ENCODE measurements around the gene TEKTIP1. TPM values are rescaled to one million over a fixed set of nuclear protein-coding genes. Genes with fewer than 3 reads are reported as not detected.

Gene TEKTIP1
- total RNA-seq, 2 donors from 2014 or later: 4.6 to 10.7 TPM

DNA sequence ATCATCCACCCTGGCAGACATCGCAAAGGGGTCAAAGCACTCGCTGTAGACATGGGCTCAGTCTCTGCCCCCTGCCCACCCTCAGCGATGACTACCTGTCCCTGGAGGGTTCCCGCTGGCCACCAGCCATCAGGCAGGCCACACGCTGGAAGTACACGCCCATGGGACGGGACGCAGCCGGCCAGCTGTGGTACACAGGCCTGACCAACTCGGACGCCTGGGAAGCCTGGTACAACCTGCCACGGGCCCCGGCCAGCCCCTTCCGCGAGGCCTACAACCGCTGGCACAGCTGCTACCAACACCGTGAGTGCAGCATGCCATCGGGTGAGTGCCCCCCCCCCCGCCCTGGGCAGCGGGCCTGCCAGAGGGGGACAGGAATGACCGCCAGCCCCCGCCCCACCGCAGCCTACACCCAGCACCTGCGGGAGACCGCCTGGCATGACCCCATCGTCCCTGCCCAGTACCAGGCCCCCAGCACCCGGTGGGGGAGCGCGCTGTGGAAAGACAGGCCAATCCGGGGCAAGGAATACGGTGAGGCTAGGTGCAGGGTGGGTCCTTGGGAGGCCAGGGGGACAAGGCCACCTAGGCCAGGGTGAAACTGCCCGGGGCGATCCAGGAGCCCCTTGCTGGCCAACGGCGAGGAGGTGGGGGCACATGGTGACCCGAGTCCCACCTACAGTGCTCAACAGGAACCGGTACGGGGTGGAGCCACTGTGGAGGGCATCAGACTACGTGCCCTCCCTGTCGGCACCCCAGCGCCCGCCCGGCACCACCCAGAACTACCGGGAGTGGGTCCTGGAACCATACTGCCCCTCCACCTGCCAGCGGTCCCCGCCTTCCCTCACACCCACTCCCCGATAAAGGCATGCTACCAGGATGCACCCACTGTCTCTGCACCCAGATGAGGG is 4.4 kb downstream of the TEKTIP1 start:
- Mint-ChIP-seq H3K9me3 (no peaks in the 10 kb centered on the region), H3K36me3 (ENCODE audit: insufficient read depth in 2 of 2) (peaks cover 0 to 13% of the 10 kb centered on the region in 2 donors), H3K4me3 (no peak overlapping the region), H3K4me1 (ENCODE audit: low read depth) (peaks cover 12% of the 10 kb centered on the region), H3K27ac (no peak overlapping the region), H3K27me3 (ENCODE audit: low read depth) (no peaks in the 10 kb centered on the region)
- ATAC-seq (replicated peaks in 1 of 2): no peak
- no peak for DNase-seq

GRCh38 chr19:3544058-3544376 is 5.0 kb downstream of the TEKTIP1 start:
- no peak overlapping the region for H3K27ac Mint-ChIP-seq

DNA sequence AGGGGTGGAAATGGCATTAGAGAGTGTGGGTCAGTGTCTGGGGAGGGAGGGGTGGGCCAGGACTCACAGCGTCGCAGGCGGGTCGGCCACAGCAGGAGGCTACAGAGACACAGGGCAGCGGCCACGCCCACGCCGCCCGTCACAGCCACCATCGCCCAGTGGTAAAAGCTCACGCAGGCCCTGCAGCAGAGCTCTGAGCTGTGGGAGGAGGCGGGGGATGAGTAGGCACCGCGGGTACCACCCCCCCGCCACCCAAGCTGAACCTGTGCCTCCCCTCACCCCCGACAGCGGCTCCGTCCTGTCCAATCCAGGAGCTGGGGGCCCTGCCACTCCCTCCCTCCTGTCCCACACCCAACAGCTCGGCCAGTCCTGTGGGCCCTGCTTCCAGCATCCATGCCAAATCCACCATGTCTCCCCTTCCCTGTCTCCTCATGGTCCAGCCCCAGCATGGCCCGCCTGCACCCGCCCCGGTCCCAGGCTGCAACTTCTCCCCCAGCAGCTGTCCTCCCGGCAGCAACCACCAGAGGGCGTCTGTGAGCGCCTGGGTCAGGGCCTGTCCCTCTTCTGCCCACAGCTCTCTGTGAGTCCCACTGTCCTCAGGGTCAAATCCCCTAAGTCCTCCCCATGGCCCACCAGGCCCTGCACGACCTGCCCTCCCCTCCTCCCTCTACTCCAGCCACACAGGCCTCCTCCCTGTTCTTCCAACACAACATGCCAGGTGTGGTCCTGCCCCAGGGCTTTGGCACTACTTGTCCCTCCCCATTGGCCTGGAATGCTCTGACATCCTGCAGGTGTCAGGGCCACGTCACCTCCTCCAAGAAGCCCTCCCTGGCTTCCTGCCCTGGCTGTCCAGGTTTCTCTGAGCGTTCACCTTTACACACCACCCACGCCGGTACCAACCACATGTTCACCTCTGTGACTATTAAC is 6.0 kb downstream of the TEKTIP1 start:
- ATAC-seq (replicated peaks in 1 of 2): peak; percentile 68 to 77

More at GRCh38 chr19:3544058-3544376, 5.0 kb downstream of the TEKTIP1 start:
- ATAC-seq (replicated peaks in 1 of 2) (no peak), DNase-seq (no peak)
- no peaks in the 10 kb centered on the region for H3K9me3 Mint-ChIP-seq
- peaks cover 12% of the 10 kb centered on the region for H3K4me1 Mint-ChIP-seq (ENCODE audit: low read depth)
- H3K27me3 Mint-ChIP-seq (ENCODE audit: low read depth): no peaks in the 10 kb centered on the region
- no peak overlapping the region for H3K4me3 Mint-ChIP-seq
- H3K36me3 Mint-ChIP-seq (ENCODE audit: insufficient read depth in 2 of 2): peaks cover 0 to 13% of the 10 kb centered on the region in 2 donors

DNA sequence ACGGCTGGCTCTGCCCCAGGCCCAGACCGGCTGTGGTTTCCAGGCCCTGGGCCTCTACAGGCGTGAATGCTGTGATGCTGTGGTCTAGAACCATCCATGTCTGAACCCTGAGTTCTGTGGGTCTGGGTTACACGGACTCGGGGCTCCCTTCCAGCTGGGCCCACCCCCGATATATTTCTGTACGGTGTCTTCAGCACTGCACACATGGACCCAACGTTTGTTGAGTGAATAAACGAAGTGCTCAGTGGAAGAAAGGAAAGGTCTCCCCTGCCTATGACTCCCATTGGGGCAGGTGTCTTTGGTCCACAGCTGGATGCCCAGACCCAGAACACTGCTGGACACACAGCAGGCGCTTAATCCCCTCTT is 6.7 kb downstream of the TEKTIP1 start:
- Mint-ChIP-seq H3K27me3 (ENCODE audit: low read depth) (no peaks in the 10 kb centered on the region), H3K27ac (peak overlapping the region; percentile 32), H3K4me1 (ENCODE audit: low read depth) (peaks cover 12% of the 10 kb centered on the region), H3K36me3 (ENCODE audit: insufficient read depth in 2 of 2) (peaks cover 0 to 8% of the 10 kb centered on the region in 2 donors), H3K4me3 (no peak overlapping the region), H3K9me3 (no peaks in the 10 kb centered on the region)
- peak; percentile 1 to 4 for ATAC-seq (replicated peaks in 1 of 2)
- DNase-seq: no peak

More for the DNA sequence above, 6.0 kb downstream of the TEKTIP1 start:
- peak; percentile 80 to 88 for DNase-seq
- Mint-ChIP-seq H3K4me3 (no peak overlapping the region), H3K27me3 (ENCODE audit: low read depth) (no peaks in the 10 kb centered on the region), H3K36me3 (ENCODE audit: insufficient read depth in 2 of 2) (peaks cover 0 to 8% of the 10 kb centered on the region in 2 donors), H3K9me3 (no peaks in the 10 kb centered on the region), H3K4me1 (ENCODE audit: low read depth) (peaks cover 12% of the 10 kb centered on the region), H3K27ac (no peak overlapping the region)

- no peak for ATAC-seq (replicated peaks in 1 of 2)
- Mint-ChIP-seq H3K27me3 (ENCODE audit: low read depth) (no peaks in the 10 kb centered on the region), H3K4me1 (ENCODE audit: low read depth) (peaks cover 12% of the 10 kb centered on the region), H3K4me3 (no peak overlapping the region), H3K9me3 (no peaks in the 10 kb centered on the region), H3K36me3 (ENCODE audit: insufficient read depth in 2 of 2) (peaks cover 0 to 8% of the 10 kb centered on the region in 2 donors), H3K27ac (no peak overlapping the region)
- no peak for DNase-seq
Measured at GRCh38 chr19:3546119-3546518, 7.1 kb downstream of the TEKTIP1 start.

DNA sequence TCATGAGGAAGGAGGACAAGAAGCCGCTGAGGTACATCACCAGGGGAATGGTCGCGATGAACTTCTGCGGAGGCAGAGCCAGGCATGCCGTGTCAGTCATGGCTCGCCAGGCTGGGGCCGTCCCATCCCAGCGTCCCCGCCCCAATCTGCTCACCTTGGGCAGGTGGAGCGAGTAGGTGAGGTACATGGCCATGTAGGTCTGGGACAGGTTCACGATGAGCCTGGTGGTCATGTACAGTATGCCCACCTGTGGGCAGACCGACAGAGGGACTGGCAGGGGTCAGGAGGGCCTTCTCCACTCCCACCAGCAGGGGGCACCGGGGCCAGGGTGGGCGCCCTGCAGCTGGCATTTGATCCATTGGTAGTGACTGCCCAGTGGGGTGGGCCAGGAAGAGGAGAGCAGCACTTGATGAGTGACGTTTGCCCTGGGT is 8.3 kb downstream of the TEKTIP1 start:
- peaks cover 0 to 8% of the 10 kb centered on the region in 2 donors for H3K36me3 Mint-ChIP-seq (ENCODE audit: insufficient read depth in 2 of 2)
- H3K27me3 Mint-ChIP-seq (ENCODE audit: low read depth): no peaks in the 10 kb centered on the region
- peak in 1 of 2 donors; percentile 19 for ATAC-seq (replicated peaks in 1 of 2)
- H3K9me3 Mint-ChIP-seq: no peaks in the 10 kb centered on the region
- no peak overlapping the region for H3K27ac Mint-ChIP-seq
- H3K4me1 Mint-ChIP-seq (ENCODE audit: low read depth): peaks cover 12% of the 10 kb centered on the region
- H3K4me3 Mint-ChIP-seq: no peak overlapping the region
- DNase-seq: peak; percentile 40 to 44

DNA sequence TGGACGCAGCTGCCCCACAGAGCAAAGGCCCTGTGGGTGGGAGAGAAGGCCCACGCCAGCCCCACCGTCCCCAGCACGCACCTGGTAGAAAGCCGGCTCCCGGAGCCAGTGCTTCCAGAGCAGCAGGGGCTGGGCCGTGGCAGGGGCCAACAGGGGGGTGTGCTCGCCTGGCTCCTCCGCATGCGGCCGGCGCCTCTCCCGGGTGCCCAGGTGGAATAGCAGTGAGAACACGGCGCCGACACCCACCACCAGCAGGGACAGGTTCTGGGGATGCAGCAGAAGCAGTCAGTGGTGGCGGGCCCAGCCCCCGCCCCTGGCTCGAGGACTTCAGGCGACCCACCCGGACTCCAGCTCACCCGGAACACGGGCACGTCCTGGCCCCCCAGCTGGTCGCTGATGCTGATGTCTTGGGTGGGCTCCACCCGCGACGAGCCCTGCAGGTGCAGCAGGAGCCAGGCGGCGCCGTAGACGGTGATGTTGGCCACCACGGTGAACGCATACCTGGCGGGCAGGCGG is 8.9 kb downstream of the TEKTIP1 start:
- Mint-ChIP-seq H3K4me3 (no peak overlapping the region), H3K9me3 (no peaks in the 10 kb centered on the region), H3K27me3 (ENCODE audit: low read depth) (no peaks in the 10 kb centered on the region), H3K4me1 (ENCODE audit: low read depth) (peaks cover 17% of the 10 kb centered on the region), H3K36me3 (ENCODE audit: insufficient read depth in 2 of 2) (peaks cover 0 to 8% of the 10 kb centered on the region in 2 donors), H3K27ac (no peak overlapping the region)
- no peak for DNase-seq
- ATAC-seq (replicated peaks in 1 of 2): no peak

DNA sequence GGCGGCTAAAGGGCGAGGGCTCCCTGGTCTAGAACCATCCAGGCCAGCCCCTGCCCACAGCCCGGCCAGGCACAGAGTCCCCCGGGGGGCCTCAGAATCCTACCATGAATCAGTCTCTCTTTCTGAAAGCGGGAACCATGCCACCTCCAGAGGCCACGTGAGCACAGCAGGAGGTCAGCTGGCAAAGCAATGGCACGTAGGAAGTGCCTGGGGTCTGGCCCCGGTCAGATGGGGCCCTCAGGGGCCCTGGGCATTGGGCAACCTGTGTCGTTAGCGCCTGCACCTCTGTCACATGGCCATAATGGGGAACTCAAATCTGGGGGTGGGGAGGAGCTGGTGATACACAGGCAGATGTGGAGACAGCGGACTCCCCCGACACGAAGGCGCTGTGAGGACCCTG is 9.6 kb downstream of the TEKTIP1 start:
- no peak overlapping the region for H3K4me3 Mint-ChIP-seq
- no peaks in the 10 kb centered on the region for H3K27me3 Mint-ChIP-seq (ENCODE audit: low read depth)
- peaks cover 0 to 8% of the 10 kb centered on the region in 2 donors for H3K36me3 Mint-ChIP-seq (ENCODE audit: insufficient read depth in 2 of 2)
- H3K4me1 Mint-ChIP-seq (ENCODE audit: low read depth): peaks cover 25% of the 10 kb centered on the region
- no peak overlapping the region for H3K27ac Mint-ChIP-seq
- no peaks in the 10 kb centered on the region for H3K9me3 Mint-ChIP-seq
- ATAC-seq (replicated peaks in 1 of 2) (no peak), DNase-seq (no peak)

DNA sequence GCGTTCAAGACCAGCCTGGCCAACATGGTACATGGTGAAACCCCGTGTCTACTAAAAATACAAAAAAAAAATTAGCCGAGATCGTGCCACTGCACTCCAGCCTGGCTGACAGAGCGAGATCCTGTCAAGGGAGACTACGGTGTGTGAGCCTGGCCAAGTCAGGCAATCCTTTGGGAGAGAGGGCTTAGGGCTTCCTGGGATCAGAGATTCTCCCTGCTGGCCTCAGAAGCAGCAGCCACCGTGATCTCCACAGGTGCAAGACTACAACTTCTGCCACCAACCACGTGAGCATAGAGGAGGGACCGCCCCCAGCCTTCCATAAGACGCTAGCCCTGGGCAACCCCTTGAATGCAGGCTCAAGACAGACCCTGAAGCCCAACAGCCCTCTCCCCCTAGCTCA is 10.8 kb downstream of the TEKTIP1 start:
- Mint-ChIP-seq H3K36me3 (ENCODE audit: insufficient read depth in 2 of 2) (peaks cover 0 to 8% of the 10 kb centered on the region in 2 donors), H3K4me3 (no peak overlapping the region), H3K4me1 (ENCODE audit: low read depth) (peaks cover 34% of the 10 kb centered on the region), H3K27ac (no peak overlapping the region), H3K27me3 (ENCODE audit: low read depth) (no peaks in the 10 kb centered on the region), H3K9me3 (no peaks in the 10 kb centered on the region)
- ATAC-seq (replicated peaks in 1 of 2) (no peak), DNase-seq (no peak)

DNA sequence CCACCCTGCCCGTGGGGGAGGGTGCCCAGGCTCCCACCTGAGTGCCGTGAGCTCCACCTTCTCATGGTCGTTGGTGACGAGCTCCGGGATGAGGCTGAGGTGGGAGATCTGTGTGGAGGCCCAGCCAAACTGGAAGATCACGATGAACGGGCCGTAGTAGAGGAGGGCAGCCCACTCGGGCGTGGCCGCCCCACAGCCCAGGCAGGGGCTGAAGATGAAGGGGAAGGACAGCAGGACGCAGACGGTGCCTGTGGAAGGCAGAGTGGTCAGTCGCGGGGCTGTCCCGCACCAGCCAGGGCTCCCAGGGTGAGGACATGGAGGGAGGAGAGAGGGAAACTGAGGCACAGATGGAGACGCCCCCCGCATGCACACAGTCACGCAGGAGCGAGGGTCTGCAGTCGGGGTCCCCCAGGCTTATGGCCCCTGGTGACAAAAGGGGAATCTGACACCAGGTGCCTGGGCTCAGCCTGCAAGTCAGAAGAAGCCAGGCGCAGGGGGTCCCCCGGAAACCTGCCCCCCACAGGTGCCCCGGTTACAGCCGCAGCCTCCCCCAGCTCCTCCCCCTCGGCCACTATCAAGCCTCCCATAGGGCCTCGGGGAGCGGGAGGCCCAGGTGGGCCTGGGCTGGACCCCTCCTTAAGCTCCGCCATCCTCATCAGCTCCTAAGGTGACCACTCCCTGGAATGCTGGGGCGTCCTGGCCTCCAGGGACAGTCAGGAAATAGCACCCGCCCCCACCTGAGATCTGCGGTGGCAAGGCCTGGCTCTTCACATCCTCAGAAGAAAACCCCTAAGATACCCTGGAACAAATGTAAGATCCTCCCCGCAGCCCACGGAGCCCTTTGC is 12.2 kb downstream of the TEKTIP1 start:
- Mint-ChIP-seq H3K27me3 (ENCODE audit: low read depth) (no peaks in the 10 kb centered on the region), H3K4me1 (ENCODE audit: low read depth) (peaks cover 36% of the 10 kb centered on the region), H3K4me3 (no peak overlapping the region), H3K9me3 (no peaks in the 10 kb centered on the region), H3K36me3 (ENCODE audit: insufficient read depth in 2 of 2) (no peaks in the 10 kb centered on the region), H3K27ac (peak overlapping the region; percentile 20)
- ATAC-seq (replicated peaks in 1 of 2) (no peak), DNase-seq (no peak)

- H3K4me3 Mint-ChIP-seq: no peak overlapping the region
- no peaks in the 10 kb centered on the region for H3K27me3 Mint-ChIP-seq (ENCODE audit: low read depth)
- peaks cover 0 to under 1% of the 10 kb centered on the region in 2 donors for H3K36me3 Mint-ChIP-seq (ENCODE audit: insufficient read depth in 2 of 2)
- DNase-seq: no peak
- H3K27ac Mint-ChIP-seq: no peak overlapping the region
- ATAC-seq (replicated peaks in 1 of 2): no peak
- no peaks in the 10 kb centered on the region for H3K9me3 Mint-ChIP-seq
- H3K4me1 Mint-ChIP-seq (ENCODE audit: low read depth): peaks cover 42% of the 10 kb centered on the region
Measured at GRCh38 chr19:3551792-3552095, 12.8 kb downstream of the TEKTIP1 start.

- peaks cover 55% of the 10 kb centered on the region for H3K4me1 Mint-ChIP-seq (ENCODE audit: low read depth)
- H3K27me3 Mint-ChIP-seq (ENCODE audit: low read depth): no peaks in the 10 kb centered on the region
- no peak for ATAC-seq (replicated peaks in 1 of 2)
- H3K9me3 Mint-ChIP-seq: no peaks in the 10 kb centered on the region
- peak in 1 of 2 donors; percentile 40 for DNase-seq
- H3K4me3 Mint-ChIP-seq: peak overlapping the region; percentile 85 to 96
- H3K27ac Mint-ChIP-seq: peak overlapping the region; percentile 93
- peaks cover 0 to 2% of the 10 kb centered on the region in 2 donors for H3K36me3 Mint-ChIP-seq (ENCODE audit: insufficient read depth in 2 of 2)
Measured at GRCh38 chr19:3554254-3555083, 15.5 kb downstream of the TEKTIP1 start.
